Natural killer cell (primary cell): ENCODE results near the gene HTR1B. TPM values are rescaled to one million over a fixed set of nuclear protein-coding genes. Genes with fewer than 3 reads are reported as not detected.

Experiments
- ATAC-seq, 3 donors: fragments of 150-1000 bp in 2 of 3; fragments of 200-7000 bp in 1 of 3; cut with Tn5 transposase; 1 replicate in 1 of 3; 2 replicates in 2 of 3; pipeline ENCODE4 v1.10.0; 2021; ENCODE audit warnings: mild to moderate bottlenecking in 2 of 3, moderate library complexity in 2 of 3
- DNase-seq, 2 donors: peaks; one replicate each; pipeline versions ENCODE4 v3.0.0 to v3.0.0-alpha.2; 2013 to 2021; ENCODE audit warnings: mixed read lengths in 1 of 2
- H3K27ac ChIP-seq: one replicate; pipeline ENCODE4 v1.5.1; 2013; ENCODE audit warnings: mild to moderate bottlenecking, low read length
- H3K27me3 ChIP-seq: one replicate; pipeline ENCODE4 v1.6.1; 2013; ENCODE audit warnings: low read length; ENCODE audit not compliant: control insufficient read depth, insufficient read depth
- H3K36me3 ChIP-seq: one replicate; pipeline ENCODE4 v1.6.1; 2013; ENCODE audit warnings: low read length; ENCODE audit not compliant: control insufficient read depth, insufficient read depth
- H3K4me1 ChIP-seq: one replicate; pipeline ENCODE4 v1.6.1; 2013; ENCODE audit warnings: low read length; ENCODE audit not compliant: control insufficient read depth, insufficient read depth
- H3K4me3 ChIP-seq: one replicate; pipeline ENCODE4 v1.5.1; 2013; ENCODE audit warnings: low read length
- H3K9me3 ChIP-seq: one replicate; pipeline ENCODE4 v1.6.1; 2013; ENCODE audit warnings: low read length; ENCODE audit not compliant: control insufficient read depth, insufficient read depth
- H3K27ac Mint-ChIP-seq, 2 donors: one replicate each; pipeline ENCODE4 v1.8.0; 2022; ENCODE audit warnings: mild to moderate bottlenecking in 2 of 2, mixed read lengths in 2 of 2, moderate library complexity in 1 of 2
- H3K27me3 Mint-ChIP-seq, 2 donors: one replicate each; pipeline ENCODE4 v1.8.0; 2022; ENCODE audit warnings: low read depth in 2 of 2, mixed read lengths in 2 of 2
- H3K36me3 Mint-ChIP-seq: one replicate; pipeline ENCODE4 v1.8.0; 2022; ENCODE audit warnings: mixed read lengths
- H3K4me1 Mint-ChIP-seq, 2 donors: one replicate each; pipeline ENCODE4 v1.8.0; 2022; ENCODE audit warnings: mixed read lengths in 2 of 2
- H3K4me3 Mint-ChIP-seq: one replicate; pipeline ENCODE4 v1.8.0; 2022; ENCODE audit warnings: mild to moderate bottlenecking, moderate library complexity, mixed read lengths
- H3K9me3 Mint-ChIP-seq, 2 donors: one replicate each; pipeline ENCODE4 v1.8.0; 2022; ENCODE audit warnings: mixed read lengths in 2 of 2
- WGBS: methylation state at CpG from one replicate; pipeline ENCODE4 v1.1.7; 2013; ENCODE audit warnings: missing lambda C conversion rate; ENCODE audit not compliant: insufficient coverage; 5-methylcytosine and 5-hydroxymethylcytosine counted together
- intact Hi-C: fragments of 100-400 bp; cut with micrococcal nuclease; formaldehyde crosslinking; loops from one replicate; pipeline ENCODE4 v1.14.2; 2022
- total RNA-seq, 4 donors: library from RNA; stranded (reverse); fragments of 120-200 nt in 1 of 4; gene quantifications; one replicate each; pipeline versions ENCODE4 v1.2.3 to v1.2.4, GENCODE V29; 2013 to 2022
- TF ChIP-seq, protein P1 (sequence below): fragments of 200-600 bp; IDR thresholded peaks from one replicate; pipeline ENCODE4 v1.8.0; 2022; ENCODE audit warnings: antibody characterized with exemption

Gene HTR1B
- total RNA-seq, 3 donors from 2014 or later (not counting 1 experiment from before 2014, with no cell fraction given): 0.48 TPM; not detected in 2

- H3K9me3 Mint-ChIP-seq: peaks cover 7 to 10% of the 10 kb centered on the region in 2 donors
- H3K36me3 Mint-ChIP-seq: no peaks in the 10 kb centered on the region
- H3K27ac ChIP-seq: no peak overlapping the region
- DNase-seq (no peak), ATAC-seq (no peak)
- intact Hi-C loops: no loop called here
- H3K4me3 ChIP-seq: no peak overlapping the region
- H3K27ac Mint-ChIP-seq: no peak overlapping the region
- TF ChIP-seq, protein P1, sequence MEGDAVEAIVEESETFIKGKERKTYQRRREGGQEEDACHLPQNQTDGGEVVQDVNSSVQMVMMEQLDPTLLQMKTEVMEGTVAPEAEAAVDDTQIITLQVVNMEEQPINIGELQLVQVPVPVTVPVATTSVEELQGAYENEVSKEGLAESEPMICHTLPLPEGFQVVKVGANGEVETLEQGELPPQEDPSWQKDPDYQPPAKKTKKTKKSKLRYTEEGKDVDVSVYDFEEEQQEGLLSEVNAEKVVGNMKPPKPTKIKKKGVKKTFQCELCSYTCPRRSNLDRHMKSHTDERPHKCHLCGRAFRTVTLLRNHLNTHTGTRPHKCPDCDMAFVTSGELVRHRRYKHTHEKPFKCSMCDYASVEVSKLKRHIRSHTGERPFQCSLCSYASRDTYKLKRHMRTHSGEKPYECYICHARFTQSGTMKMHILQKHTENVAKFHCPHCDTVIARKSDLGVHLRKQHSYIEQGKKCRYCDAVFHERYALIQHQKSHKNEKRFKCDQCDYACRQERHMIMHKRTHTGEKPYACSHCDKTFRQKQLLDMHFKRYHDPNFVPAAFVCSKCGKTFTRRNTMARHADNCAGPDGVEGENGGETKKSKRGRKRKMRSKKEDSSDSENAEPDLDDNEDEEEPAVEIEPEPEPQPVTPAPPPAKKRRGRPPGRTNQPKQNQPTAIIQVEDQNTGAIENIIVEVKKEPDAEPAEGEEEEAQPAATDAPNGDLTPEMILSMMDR: no peak
- no peak overlapping the region for H3K4me3 Mint-ChIP-seq
- no peaks in the 10 kb centered on the region for H3K27me3 ChIP-seq
- H3K4me1 Mint-ChIP-seq: no peaks in the 10 kb centered on the region
- no peaks in the 10 kb centered on the region for H3K9me3 ChIP-seq
- no peaks in the 10 kb centered on the region for H3K36me3 ChIP-seq
- H3K4me1 ChIP-seq: no peaks in the 10 kb centered on the region
- H3K27me3 Mint-ChIP-seq: no peaks in the 10 kb centered on the region
These were observed 37.6 kb downstream of the HTR1B start for GRCh38 chr6:77425671-77426070.

DNA sequence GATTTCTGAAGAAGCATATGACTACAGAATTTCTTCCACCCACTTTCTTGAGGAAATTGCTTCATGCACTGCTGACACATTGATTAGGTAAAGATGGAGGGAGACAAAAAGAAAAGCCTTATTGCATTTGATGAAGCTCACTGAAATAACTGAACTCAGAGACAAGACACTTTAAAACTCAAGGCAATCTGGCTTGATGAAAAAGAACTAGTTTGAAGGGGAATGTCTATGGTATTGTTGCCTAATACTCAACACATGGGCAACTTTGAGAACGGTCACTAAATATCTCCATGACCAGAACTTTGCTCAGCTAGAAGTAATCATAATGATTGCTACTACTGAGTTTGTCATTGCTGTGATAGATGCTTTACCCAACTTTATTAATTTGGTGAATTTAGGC is 38.1 kb downstream of the HTR1B start:
- H3K27me3 Mint-ChIP-seq: no peaks in the 10 kb centered on the region

GRCh38 chr6:77424761-77425160 is 38.5 kb downstream of the HTR1B start:
- Histone ChIP-seq H3K27me3 (no peaks in the 10 kb centered on the region), H3K4me1 (no peaks in the 10 kb centered on the region), H3K27ac (no peak overlapping the region), H3K4me3 (no peak overlapping the region), H3K9me3 (no peaks in the 10 kb centered on the region), H3K36me3 (no peaks in the 10 kb centered on the region)
- H3K36me3 Mint-ChIP-seq: no peaks in the 10 kb centered on the region
- ATAC-seq: no peak
- H3K27ac Mint-ChIP-seq: no peak overlapping the region
- no peak for DNase-seq
- TF ChIP-seq, protein P1: no peak
- H3K4me1 Mint-ChIP-seq: no peaks in the 10 kb centered on the region
- no peak overlapping the region for H3K4me3 Mint-ChIP-seq
- whole genome bisulfite sequencing: 94% methylated on average over 1 of the region's 2 CpGs
- intact Hi-C loops: no loop called here
- no peaks in the 10 kb centered on the region for H3K27me3 Mint-ChIP-seq
- H3K9me3 Mint-ChIP-seq: peaks cover 5 to 9% of the 10 kb centered on the region in 2 donors

More for the DNA sequence above, 38.1 kb downstream of the HTR1B start:
- ATAC-seq (no peak), DNase-seq (no peak)
- no peak overlapping the region for H3K27ac Mint-ChIP-seq
- Histone ChIP-seq H3K36me3 (no peaks in the 10 kb centered on the region), H3K4me3 (no peak overlapping the region), H3K27me3 (no peaks in the 10 kb centered on the region), H3K27ac (no peak overlapping the region), H3K9me3 (no peaks in the 10 kb centered on the region), H3K4me1 (no peaks in the 10 kb centered on the region)
- WGBS: no CpG with 5 or more reads among the region's 1 CpG
- H3K36me3 Mint-ChIP-seq: no peaks in the 10 kb centered on the region
- TF ChIP-seq, protein P1: no peak
- no peaks in the 10 kb centered on the region for H3K4me1 Mint-ChIP-seq
- intact Hi-C loops: no loop called here
- peaks cover 7 to 10% of the 10 kb centered on the region in 2 donors for H3K9me3 Mint-ChIP-seq
- H3K4me3 Mint-ChIP-seq: no peak overlapping the region

DNA sequence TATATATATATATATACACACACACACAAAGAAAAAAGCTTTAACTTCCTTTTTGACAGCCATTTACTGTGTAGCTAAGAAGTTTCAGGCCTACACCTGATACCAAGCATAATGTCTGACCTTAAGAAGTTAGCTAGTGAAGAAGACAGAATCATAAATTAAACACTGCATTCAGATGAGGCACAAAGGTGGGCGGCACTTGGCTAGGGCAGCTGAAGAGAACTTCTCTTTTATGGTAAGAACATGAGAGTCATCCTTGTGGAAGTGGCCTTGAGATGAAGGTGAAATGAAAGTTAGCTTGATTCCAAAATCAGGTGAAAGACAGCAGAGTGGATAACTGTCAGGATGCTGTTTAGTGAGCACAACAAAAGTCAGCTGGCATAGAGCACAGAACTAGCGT is 46.5 kb downstream of the HTR1B start:
- Histone ChIP-seq H3K4me1 (no peaks in the 10 kb centered on the region), H3K27me3 (no peaks in the 10 kb centered on the region), H3K27ac (no peak overlapping the region), H3K36me3 (no peaks in the 10 kb centered on the region), H3K9me3 (no peaks in the 10 kb centered on the region), H3K4me3 (no peak overlapping the region)
- TF ChIP-seq, protein P1: no peak
- Mint-ChIP-seq H3K27ac (no peak overlapping the region), H3K4me3 (no peak overlapping the region), H3K27me3 (no peaks in the 10 kb centered on the region), H3K9me3 (peaks cover 5 to 11% of the 10 kb centered on the region in 2 donors), H3K36me3 (no peaks in the 10 kb centered on the region), H3K4me1 (no peaks in the 10 kb centered on the region)
- intact Hi-C loops: no loop called here
- ATAC-seq: no peak
- no peak for DNase-seq
- WGBS: 86% methylated on average over 1 of the region's 2 CpGs
